ENCODE data around the gene RCC1. TPM values are rescaled to one million over a fixed set of nuclear protein-coding genes. Genes with fewer than 3 reads are reported as not detected.
"Not testable (repeated sequence)": the region's sequence is repeated elsewhere in the genome, so short reads cannot be mapped to it uniquely, and the experiment has no call there.

RCC1 gene
- total RNA-seq, 1 donor from 2014 or later, result 58.4 TPM

DNA sequence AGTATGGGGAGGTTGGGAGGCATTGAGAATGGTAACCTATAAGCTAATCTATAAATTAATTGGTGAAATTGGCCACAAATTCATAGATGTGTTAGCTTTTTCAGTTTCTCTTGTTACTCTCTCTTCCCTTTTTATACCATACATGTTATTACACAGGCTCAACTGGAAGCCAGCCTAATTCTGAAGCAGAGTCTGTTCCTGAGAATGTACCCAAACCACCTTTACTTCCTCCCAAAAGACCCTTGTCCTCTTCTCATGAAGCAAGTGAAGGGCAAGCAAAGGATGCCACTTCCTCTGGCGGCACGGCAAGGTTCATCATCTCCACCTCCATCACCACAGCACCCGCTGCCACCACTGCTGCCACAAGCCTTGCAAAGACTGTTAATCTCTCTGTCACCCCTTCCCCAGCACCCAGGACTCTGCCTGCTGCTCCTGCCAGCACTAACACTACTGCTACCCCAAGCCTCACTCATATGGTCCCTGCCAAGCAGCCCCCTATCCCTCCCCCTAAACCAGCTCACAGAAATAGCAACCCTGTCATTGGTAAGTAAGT, 39.5 kb upstream of the RCC1 start:
- H3K36me3 Mint-ChIP-seq (ENCODE audit: insufficient read depth), result peaks cover 15% of the 10 kb centered on the region
- H3K9me3 Mint-ChIP-seq (ENCODE audit: low read depth), result no peaks in the 10 kb centered on the region
- H3K27ac Mint-ChIP-seq, result peak overlapping the region; percentile 7
- no peaks in the 10 kb centered on the region for H3K4me1 Mint-ChIP-seq (ENCODE audit: low read depth)
- no peak for DNase-seq (ENCODE audit: low spot score, unreplicated experiment)
- H3K27me3 Mint-ChIP-seq, result no peaks in the 10 kb centered on the region
- TF ChIP-seq, protein P1, sequence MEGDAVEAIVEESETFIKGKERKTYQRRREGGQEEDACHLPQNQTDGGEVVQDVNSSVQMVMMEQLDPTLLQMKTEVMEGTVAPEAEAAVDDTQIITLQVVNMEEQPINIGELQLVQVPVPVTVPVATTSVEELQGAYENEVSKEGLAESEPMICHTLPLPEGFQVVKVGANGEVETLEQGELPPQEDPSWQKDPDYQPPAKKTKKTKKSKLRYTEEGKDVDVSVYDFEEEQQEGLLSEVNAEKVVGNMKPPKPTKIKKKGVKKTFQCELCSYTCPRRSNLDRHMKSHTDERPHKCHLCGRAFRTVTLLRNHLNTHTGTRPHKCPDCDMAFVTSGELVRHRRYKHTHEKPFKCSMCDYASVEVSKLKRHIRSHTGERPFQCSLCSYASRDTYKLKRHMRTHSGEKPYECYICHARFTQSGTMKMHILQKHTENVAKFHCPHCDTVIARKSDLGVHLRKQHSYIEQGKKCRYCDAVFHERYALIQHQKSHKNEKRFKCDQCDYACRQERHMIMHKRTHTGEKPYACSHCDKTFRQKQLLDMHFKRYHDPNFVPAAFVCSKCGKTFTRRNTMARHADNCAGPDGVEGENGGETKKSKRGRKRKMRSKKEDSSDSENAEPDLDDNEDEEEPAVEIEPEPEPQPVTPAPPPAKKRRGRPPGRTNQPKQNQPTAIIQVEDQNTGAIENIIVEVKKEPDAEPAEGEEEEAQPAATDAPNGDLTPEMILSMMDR (IDR thresholded peaks at IDR 0.05; ENCODE audit: unreplicated experiment), result no peak
- H3K4me3 Mint-ChIP-seq (ENCODE audit: low read depth), result no peak overlapping the region

DNA sequence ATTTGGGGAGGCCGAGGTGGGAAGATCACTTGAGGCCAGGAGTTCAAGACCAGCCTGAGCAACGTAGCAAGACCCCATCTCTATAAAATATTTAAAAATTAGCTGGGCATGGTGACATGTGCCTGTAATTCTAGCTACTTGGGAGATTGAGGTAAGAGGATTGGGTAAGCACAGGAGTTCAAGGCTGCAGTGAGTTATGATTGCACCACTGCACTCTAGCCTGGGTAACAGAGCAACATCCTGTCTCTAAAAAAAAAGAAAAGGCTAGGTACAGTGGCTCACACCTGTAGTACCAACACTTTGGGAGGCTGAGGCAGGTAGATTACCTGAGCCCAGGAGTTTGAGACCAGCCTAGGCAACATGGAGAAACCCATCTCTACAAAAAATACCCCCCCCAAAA, 35.7 kb upstream of the RCC1 start:
- no peaks in the 10 kb centered on the region for H3K27me3 Mint-ChIP-seq
- DNase-seq (ENCODE audit: low spot score, unreplicated experiment), result no peak
- no peak overlapping the region for H3K4me3 Mint-ChIP-seq (ENCODE audit: low read depth)
- H3K36me3 Mint-ChIP-seq (ENCODE audit: insufficient read depth), result peaks cover 13% of the 10 kb centered on the region
- TF ChIP-seq, protein P1 (IDR thresholded peaks at IDR 0.05; ENCODE audit: unreplicated experiment), result no peak
- no peaks in the 10 kb centered on the region for H3K9me3 Mint-ChIP-seq (ENCODE audit: low read depth)
- H3K4me1 Mint-ChIP-seq (ENCODE audit: low read depth), result no peaks in the 10 kb centered on the region
- no peak overlapping the region for H3K27ac Mint-ChIP-seq

DNA sequence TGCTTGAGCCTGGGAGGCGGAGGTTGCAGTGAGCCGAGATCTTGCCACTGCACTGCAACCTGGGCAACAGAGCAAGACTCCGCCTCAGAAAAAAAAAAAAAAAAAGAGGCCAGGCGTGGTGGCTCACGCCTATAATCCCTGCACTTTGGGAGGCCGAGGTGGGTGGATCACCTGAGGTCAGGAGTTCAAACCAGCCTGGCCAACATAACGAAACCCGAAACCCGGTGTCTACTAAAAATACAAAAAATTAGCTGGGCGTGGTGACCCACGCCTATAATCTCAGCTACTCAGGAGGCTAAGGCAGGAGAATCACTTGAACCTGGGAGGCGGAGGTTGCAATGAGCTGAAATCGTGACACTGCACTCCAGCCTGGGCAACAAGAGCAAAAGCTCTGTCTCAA, 26.3 kb upstream of the RCC1 start:
- H3K4me1 Mint-ChIP-seq (ENCODE audit: low read depth); H3K27ac Mint-ChIP-seq; DNase-seq (ENCODE audit: low spot score, unreplicated experiment); H3K4me3 Mint-ChIP-seq (ENCODE audit: low read depth); H3K27me3 Mint-ChIP-seq; H3K9me3 Mint-ChIP-seq (ENCODE audit: low read depth): not testable (repeated sequence)
- peaks cover 25% of the 10 kb centered on the region for H3K36me3 Mint-ChIP-seq (ENCODE audit: insufficient read depth)

DNA sequence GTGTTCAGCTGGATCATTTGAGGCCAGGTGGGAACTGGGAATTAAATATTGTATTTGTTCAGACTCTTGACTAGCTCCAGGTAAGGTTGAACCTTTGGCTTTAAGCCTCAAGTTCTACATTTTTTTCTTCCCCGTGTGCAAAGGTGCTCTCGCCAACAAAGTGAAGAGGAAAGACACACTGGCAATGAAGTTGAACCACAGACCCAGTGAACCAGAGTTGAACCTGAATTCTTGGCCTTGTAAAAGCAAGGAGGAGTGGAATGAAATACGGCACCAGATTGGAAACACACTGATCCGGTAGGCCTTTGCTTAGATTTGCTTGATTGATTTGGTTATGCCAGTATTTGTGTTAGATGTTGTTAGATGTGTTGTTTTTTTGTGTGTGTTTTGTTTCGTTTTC, 25.5 kb upstream of the RCC1 start:
- DNase-seq (ENCODE audit: low spot score, unreplicated experiment), result no peak
- no peak overlapping the region for H3K4me3 Mint-ChIP-seq (ENCODE audit: low read depth)
- H3K36me3 Mint-ChIP-seq (ENCODE audit: insufficient read depth), result peaks cover 27% of the 10 kb centered on the region
- H3K27me3 Mint-ChIP-seq, result no peaks in the 10 kb centered on the region
- peak overlapping the region; percentile 11 for H3K27ac Mint-ChIP-seq
- TF ChIP-seq, protein P1 (IDR thresholded peaks at IDR 0.05; ENCODE audit: unreplicated experiment), result no peak
- H3K9me3 Mint-ChIP-seq (ENCODE audit: low read depth), result no peaks in the 10 kb centered on the region
- H3K4me1 Mint-ChIP-seq (ENCODE audit: low read depth), result no peaks in the 10 kb centered on the region

DNA sequence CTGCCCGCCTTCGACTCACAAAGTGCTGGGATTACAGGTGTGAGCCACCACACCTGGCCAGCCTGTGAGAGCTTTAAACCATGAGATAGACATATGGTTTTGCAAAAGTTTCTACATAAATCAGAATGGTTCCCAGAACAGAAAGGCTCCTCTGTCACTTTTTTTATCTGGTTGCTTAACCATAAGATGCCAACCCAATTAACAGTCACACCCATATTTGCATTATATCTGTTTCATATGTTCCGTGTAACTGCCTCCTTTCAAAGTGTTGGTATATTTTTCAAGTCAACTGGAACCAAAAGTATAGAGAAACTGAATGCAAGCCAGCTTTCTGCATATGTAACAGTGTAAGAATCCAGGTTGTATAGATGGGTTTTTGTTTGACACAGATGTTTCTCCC, 23.7 kb upstream of the RCC1 start:
- H3K9me3 Mint-ChIP-seq (ENCODE audit: low read depth), result no peaks in the 10 kb centered on the region
- TF ChIP-seq, protein P1 (IDR thresholded peaks at IDR 0.05; ENCODE audit: unreplicated experiment), result no peak
- no peak overlapping the region for H3K4me3 Mint-ChIP-seq (ENCODE audit: low read depth)
- no peaks in the 10 kb centered on the region for H3K27me3 Mint-ChIP-seq
- DNase-seq (ENCODE audit: low spot score, unreplicated experiment), result no peak
- H3K4me1 Mint-ChIP-seq (ENCODE audit: low read depth), result no peaks in the 10 kb centered on the region
- peaks cover 20% of the 10 kb centered on the region for H3K36me3 Mint-ChIP-seq (ENCODE audit: insufficient read depth)
- no peak overlapping the region for H3K27ac Mint-ChIP-seq

DNA sequence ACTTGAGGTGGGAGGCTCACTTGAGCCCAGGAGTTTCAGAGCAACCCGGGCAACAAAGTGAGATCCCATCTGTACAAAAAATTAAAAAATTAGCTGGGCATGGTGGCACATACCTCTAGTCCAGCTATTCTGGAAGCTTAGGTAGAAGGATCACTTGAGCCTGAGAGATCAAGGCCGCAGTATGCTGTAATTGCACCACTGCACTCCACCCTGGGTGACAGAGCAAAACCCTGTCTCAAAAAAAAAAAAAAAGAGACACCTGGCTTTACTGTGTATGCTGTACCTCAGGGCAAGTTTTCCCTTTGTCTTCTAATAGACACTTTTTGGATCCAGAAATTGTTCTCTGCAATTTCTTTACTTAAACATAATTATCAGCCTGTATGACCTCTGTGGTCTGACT, 23.1 kb upstream of the RCC1 start:
- Mint-ChIP-seq H3K9me3 (ENCODE audit: low read depth) (no peaks in the 10 kb centered on the region), H3K4me1 (ENCODE audit: low read depth) (no peaks in the 10 kb centered on the region), H3K4me3 (ENCODE audit: low read depth) (no peak overlapping the region), H3K36me3 (ENCODE audit: insufficient read depth) (peaks cover 20% of the 10 kb centered on the region), H3K27me3 (no peaks in the 10 kb centered on the region), H3K27ac (no peak overlapping the region)
- DNase-seq (ENCODE audit: low spot score, unreplicated experiment), result no peak
- TF ChIP-seq, protein P1 (IDR thresholded peaks at IDR 0.05; ENCODE audit: unreplicated experiment), result no peak
